Spleen (tissue), 7 donors: Measurements from ENCODE around the gene KRTAP12-1.

Experiments
- POLR2AphosphoS5 ChIP-seq, 3 donors: sonication (generic); formaldehyde crosslinking; IDR thresholded peaks; one replicate each; pipeline ENCODE4 v1.5.1; 2017; ENCODE audit warnings: antibody characterized with exemption in 3 of 3
- TF ChIP-seq, protein P1 (sequence below), 11 experiments: fragments of 200-600 bp in 7 of 11; fragments of 450-650 bp in 4 of 11; sonication (generic) in 4 of 11; IDR thresholded peaks in 8 of 11; conservative IDR thresholded peaks in 3 of 11; 1 replicate in 7 of 11; 2 replicates in 4 of 11; pipeline versions ENCODE4 v1.4.0 to v1.8.0; 2016 to 2021; ENCODE audit warnings: antibody characterized with exemption in 11 of 11, inconsistent platforms in 4 of 11, mild to moderate bottlenecking in 1 of 11
- donor health status: DM: no; HTN: no; CAD: no; lungs with moderate emphysema.
- donor health status: DM: no; HTN: no; CAD: no.
- donor health status: DM: no; HTN: no; CAD: no.

DNA sequence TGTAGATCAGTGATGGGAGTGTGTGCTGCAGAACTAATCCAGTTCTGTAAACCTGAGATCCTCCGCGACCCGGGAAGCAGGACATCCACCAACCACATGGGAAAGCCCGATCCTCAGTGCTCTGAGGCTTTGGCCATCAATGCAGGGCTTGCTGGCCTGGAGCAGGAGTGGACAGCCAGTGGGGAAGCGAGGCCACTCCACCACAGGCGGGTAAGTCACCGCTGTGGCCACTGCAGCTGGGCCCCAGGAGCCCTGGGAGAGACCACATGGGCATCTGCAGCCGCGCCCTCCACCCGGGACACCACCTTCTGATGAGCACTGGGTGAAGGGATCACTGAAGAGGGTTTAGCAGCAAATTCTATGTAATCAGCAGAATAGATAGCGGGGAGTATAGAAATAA, 811 bp downstream of the KRTAP12-1 start:
- TF ChIP-seq, protein P1, sequence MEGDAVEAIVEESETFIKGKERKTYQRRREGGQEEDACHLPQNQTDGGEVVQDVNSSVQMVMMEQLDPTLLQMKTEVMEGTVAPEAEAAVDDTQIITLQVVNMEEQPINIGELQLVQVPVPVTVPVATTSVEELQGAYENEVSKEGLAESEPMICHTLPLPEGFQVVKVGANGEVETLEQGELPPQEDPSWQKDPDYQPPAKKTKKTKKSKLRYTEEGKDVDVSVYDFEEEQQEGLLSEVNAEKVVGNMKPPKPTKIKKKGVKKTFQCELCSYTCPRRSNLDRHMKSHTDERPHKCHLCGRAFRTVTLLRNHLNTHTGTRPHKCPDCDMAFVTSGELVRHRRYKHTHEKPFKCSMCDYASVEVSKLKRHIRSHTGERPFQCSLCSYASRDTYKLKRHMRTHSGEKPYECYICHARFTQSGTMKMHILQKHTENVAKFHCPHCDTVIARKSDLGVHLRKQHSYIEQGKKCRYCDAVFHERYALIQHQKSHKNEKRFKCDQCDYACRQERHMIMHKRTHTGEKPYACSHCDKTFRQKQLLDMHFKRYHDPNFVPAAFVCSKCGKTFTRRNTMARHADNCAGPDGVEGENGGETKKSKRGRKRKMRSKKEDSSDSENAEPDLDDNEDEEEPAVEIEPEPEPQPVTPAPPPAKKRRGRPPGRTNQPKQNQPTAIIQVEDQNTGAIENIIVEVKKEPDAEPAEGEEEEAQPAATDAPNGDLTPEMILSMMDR (IDR thresholded peaks at IDR 0.05 in 8 of 11, conservative IDR thresholded peaks at IDR 0.05 in 3 of 11): no peak
- no peak for TF ChIP-seq POLR2AphosphoS5 (IDR thresholded peaks at IDR 0.05)
